Dermis blood vessel endothelial cell (primary cell): ENCODE measurements around the gene ASPG. TPM values are rescaled to one million over a fixed set of nuclear protein-coding genes. Genes with fewer than 3 reads are reported as not detected.
"Not testable (repeated sequence)": the region's sequence is repeated elsewhere in the genome, so short reads cannot be mapped to it uniquely, and the experiment has no call there.

Source experiments
- DNase-seq: peaks from one replicate; pipeline ENCODE4 v3.0.0; 2010
- total RNA-seq: library from RNA; depleted of rRNA; stranded (reverse); fragments of >200 nt; gene quantifications from 2 replicates; pipeline ENCODE4 v1.2.3, GENCODE V29; 2014

The ASPG gene
- total RNA-seq, 1 donor from 2014 or later: not detected

- no peak for DNase-seq
These were observed 63.2 kb downstream of the ASPG start for GRCh38 chr14:104148433-104149277.

- no peak for DNase-seq
These were observed 63.7 kb downstream of the ASPG start for GRCh38 chr14:104149278-104149595.

GRCh38 chr14:104149617-104150135 is 64.2 kb downstream of the ASPG start:
- peak; percentile 46 for DNase-seq

DNA sequence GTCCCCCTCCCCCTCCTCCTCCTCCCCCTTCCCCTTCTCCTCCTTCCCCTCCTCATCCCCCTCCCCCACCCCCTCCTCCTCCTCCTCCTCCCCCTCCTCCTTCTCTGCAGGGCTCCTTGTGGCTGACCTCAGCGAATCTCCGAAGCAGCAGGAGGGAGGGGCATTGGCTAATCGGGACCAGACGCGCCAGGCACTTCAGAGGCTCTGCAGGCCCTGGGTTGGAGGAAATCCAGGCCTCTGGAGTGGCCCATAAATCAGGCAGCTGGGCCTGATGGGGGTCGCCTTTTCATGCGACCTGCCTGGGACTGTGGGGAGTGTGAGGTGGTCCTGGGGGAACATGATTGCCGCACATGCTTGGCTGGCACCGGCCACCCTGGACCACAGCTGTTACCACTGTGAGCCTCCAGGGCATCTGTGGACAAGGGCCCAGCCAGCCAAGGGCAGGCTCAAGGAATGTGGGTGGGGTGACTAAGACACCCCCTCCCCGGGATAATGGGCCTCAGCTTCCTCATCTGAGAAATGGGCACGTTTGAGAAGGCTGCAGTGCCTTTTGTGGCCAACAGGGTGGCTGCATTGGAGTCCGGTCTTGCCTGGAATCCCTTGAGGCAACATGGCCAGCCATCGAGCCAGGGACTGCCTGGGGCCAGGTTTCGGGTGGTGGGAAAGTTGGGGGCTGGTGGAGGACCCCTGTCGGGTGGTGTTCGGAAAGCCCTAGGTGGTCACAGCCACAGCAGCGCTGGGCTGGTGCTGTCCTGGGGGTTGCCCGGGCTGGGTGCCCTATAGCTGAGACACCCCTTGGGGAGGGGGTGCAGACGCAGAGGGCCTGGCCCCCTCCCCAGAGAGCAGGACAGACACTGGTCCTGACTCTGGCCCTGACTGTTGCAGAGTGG is 64.9 kb downstream of the ASPG start:
- DNase-seq: no peak

- DNase-seq: no peak
These were observed 65.5 kb downstream of the ASPG start for GRCh38 chr14:104151026-104151381.

DNA sequence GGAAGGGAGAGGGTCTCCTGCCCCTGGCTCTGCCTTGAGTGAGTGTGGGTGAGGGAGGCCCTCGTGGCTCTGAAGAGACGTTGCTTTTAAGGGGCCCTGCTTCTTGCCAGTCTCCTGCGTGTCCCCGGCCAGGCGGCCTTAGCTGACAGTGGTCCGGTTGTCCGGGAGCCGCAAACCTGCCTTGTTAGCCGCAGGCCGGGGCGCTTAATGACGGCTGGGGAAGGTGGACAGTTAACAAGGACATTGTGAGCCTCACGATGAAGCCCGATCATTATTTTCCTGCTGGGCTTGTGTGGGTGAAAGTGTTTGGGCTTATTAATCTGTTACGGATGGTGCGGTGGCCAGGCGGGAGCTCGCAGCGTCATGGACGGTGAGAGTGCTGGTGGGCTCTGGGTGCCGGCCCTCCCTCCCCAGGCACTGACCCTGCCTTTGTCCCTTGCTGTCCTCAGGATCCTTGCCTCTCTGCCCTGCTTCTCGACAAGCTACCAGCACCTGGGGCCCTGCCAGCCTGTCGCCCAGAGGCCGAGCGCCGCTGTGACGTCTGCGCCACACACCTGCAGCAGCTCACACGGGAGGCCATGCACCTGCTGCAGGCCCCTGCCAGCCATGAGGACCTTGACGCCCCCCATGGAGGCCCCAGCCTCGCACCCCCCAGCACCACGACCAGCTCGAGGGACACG is 66.2 kb downstream of the ASPG start:
- no peak for DNase-seq

DNA sequence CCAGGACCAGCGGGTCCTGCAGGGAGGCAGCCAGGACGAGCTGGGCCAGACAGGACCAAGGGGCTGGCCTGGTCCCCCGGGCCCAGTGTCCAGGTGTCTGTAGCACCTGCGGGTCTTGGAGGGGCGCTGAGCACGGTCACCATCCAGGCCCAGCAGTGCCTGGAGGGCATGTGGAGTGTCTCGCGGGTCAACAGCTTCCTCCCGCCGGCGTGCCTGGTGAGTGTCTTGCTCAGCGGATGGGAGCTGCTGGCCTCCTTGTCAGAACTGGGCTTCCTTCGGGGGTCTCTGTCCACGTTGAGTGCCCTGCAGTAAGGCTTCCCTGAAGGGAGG is 66.7 kb downstream of the ASPG start:
- no peak for DNase-seq

DNA sequence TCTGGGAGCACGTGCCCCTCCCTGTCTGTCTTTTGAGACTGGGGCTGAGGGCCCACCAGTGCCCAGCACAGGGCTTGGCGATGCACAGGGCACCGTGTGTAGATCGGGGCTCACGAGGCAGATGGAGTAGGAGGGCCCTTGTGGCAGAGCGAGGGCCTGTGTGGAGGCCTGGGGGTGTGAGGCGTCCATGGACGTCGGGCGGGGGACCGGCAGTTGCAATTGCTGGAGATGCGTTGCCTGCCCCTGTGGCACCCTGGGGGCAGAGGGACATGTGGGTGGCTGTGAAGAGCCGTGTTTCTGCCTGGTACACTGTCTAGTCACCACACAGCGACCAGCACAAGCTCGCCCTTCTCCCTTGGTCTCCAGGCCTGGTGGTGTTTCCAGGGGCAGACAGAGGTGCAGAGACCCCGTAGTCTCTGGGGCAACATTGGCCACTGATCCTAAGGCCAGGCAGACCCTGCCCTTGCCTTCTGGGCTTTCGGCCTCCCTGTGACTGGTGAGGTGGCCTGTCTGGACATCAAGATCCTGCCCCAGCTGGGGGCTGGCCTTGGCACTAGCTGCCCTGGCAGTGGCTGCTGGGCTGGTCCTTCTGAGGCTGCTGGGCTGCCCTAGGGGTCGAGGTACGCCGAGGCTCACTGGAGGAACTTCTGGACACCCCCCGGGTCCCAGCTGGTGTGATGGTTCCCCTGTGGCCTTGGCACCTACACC is 67.3 kb downstream of the ASPG start:
- no peak for DNase-seq

GRCh38 chr14:104153394-104153755 is 67.9 kb downstream of the ASPG start:
- not testable (repeated sequence) for DNase-seq

- DNase-seq: no peak
These were observed 68.7 kb downstream of the ASPG start for GRCh38 chr14:104154246-104154645.

DNA sequence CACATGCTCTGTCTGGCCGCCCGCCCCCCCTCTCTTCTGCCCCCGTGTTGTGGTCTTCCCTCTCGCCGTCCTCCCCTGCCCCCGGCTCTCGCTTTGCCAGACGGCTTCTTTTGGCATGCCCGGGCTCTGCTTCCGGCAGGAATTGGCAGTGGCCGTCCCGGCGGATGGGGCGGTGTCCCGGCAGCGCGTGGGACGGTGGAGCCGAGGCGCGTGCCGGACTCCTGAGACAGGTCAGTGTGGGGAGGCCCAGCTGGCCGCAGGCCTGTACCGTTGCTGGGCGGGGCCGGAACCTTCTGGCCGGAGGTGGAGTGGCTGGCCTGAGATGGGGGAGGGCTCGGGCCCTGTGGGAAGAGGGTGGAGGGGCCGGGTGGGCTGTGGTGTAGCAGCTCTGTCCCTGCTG is 70.0 kb downstream of the ASPG start:
- peak; percentile 26 for DNase-seq

- no peak for DNase-seq
These were observed 70.6 kb downstream of the ASPG start for GRCh38 chr14:104156142-104156541.

DNA sequence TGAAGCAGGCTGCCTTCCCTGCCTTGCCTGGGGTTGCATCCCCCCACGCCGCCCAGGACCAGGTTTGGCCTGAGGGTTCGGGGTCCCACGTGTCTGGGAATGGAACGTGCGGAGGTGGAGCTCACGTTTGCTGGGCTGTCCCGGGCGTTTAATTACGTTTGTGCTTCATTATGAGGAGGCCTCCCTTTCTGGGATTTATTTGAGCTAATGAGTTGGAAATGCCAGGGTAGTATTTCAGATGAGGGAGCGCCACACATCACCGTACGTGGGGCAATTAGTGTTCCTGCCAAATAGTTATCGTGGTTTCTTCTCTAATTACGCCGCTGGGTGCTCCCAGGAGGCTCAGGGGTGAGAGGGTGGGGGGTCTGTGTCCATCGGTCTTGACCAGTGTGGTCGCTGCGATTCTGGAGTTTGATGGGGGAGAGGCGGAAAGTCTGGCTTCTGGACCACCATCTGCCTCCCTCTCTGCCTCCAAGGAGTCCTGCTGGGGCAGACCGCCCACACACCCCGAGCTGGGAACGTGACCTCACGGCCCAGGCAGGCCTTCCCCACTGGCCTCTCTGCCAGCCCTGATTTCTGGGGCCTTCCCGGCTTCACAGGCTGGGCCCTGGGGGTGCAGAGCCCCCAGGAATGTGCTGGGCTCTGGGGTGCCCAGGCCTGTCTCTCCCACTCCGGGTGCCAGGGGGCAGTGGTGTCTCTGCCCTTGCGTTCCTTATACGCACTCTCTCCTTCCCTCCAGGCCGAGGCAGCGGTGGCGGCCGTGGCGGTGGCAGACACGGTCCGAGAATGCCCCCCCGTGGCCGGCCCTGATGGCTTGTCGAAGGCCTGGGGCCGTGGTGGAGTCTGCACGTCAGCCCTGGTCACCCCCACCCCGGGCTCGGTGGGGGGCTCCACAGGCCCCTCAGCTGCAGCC is 71.8 kb downstream of the ASPG start:
- DNase-seq: no peak

GRCh38 chr14:104158827-104159798 is 73.6 kb downstream of the ASPG start:
- DNase-seq: no peak

DNA sequence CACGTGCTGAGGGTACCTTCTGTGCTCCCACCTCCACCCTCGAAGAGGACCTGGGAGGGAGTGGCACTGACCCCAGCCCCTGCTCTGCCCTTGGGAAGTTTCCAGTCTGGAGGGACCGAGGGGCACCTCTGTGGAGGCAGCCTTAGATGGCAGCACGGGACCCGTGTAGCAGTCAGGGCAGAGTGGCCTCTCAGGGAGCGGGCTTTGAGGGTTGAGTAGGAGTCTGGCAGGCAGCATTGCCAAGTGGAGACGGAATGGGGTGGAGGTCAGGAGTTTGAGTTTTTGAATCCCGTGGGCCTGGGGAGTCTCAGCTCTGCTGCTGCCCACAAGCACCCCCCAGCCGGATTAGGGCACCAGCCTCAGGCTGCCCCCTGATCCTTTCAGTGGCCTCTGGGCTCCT is 74.5 kb downstream of the ASPG start:
- no peak for DNase-seq

DNA sequence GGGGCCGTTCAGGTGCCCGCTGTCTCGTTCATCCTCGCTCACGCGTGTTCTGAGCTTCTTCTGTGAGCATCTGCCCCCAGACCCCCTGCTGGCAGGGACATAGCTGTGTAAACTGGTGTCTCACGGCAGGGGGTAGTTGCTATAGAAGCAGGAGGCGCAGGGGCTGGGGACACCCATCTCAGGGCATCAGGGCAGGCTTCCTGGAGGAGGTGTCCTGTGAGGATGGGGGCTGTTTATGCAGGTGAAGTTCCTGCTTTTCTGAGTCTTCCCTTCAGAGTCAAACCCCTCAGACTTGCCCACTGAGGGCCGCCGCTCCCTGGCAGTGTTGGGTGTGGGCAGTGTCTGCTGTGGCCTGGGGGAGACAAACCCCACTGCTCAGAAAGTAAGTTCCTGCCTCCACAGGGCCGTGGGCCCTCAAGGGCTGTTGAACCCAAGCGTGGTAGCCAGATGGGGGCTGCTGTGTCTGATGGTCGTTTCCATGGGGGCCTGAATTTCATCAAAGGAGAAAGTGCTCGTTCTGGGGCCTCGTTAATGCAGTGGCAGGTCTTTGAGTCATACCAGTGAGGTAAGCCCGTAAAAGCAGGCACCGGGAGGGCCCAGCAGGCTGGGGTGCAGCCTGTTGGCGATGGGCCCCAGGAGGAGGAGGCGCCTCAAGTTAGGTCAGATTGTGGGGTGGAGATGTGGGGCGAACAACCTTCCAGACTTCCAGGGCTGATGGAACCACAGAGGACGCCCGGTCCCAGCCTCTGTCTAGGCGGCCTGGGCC is 76.3 kb downstream of the ASPG start:
- DNase-seq: no peak

DNA sequence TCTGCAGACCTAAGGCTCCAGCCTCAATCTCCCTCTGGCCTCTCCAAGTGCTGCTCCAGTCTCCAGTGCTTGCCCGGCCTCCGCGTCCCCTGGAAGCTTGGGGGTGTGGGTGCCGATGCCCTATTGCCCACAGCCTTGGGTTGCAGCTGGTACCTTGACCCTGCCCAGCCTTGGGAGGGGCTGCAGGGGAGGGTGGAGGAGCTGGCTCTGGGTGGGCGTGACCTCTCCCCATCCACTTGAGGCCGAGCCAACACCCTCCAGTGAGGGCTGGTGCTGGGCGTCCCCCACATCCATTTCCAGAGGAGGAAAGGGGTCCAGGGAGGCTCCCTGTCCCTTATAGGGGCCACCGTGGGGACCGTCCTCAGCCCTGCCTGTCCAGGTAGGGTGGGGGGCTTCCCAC is 77.0 kb downstream of the ASPG start:
- DNase-seq: no peak

DNA sequence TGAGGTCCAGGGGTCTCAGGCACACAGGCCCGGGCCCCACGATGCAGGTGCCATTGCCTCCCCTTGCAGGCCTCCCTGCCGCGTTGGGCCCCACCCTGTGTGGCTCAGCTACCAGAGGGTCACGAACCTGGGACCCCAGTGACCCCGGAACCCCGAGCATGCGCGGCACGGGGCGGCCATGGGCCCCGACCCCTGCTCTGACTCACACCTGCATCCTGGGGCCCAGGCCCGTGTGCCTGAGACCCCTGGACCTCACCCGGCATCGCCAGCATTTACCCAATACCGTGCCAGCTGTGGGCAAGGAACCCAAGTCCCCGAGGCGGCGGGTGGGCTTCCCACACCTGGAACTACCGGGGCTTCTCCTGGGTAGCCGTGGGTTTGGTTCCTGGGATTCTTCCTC is 78.0 kb downstream of the ASPG start:
- no peak for DNase-seq

DNA sequence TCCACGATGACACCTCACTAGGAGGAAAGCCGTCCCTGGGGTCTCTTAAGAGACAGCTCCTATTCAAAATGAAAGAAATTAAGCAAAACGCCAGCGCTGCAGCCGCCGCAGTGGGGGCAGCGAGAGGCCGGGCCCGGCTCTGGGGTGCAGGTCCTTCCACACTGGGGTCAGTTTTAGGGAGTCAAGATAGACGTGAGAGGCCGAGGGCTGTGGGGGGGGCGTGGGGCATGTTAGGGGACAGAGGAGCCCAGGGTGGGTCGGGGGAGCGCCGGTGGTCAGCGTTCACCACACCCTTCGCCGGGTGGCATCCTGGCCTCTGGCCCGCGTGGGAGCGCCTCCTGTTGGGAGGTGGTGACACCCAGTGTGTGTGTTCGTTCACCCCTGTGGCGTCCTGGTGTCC is 78.5 kb downstream of the ASPG start:
- no peak for DNase-seq

DNA sequence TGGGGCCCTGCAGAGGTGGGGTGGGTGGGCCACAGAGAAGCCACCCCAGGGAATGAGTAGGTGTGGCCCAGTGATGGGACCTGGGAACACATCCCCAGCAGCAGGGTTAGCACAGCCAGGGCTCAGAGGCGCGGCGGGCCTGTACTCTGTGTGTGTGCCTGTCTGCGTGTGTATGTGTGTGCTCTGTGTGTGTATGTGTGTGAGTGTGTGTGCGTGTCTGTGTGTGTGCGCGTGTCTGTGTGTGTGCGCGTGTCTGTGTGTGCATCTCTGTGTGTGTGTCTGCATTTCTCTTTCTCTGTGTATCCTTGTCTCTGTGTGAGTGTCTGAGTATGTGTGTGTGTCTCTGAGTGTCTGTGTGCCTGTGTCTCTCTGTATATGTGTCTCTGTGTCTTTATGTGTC is 79.0 kb downstream of the ASPG start:
- no peak for DNase-seq
